Hypothalamus (tissue), 51 donors: ENCODE measurements around the gene HS3ST6.
"Not testable (repeated sequence)": the region's sequence is repeated elsewhere in the genome, so short reads cannot be mapped to it uniquely, and the experiment has no call there.

Experiments
- DNase-seq, 51 donors: peaks; one replicate each; lab custom pipeline; 2025; lab: John Stamatoyannopoulos, UW

The HS3ST6 gene

DNA sequence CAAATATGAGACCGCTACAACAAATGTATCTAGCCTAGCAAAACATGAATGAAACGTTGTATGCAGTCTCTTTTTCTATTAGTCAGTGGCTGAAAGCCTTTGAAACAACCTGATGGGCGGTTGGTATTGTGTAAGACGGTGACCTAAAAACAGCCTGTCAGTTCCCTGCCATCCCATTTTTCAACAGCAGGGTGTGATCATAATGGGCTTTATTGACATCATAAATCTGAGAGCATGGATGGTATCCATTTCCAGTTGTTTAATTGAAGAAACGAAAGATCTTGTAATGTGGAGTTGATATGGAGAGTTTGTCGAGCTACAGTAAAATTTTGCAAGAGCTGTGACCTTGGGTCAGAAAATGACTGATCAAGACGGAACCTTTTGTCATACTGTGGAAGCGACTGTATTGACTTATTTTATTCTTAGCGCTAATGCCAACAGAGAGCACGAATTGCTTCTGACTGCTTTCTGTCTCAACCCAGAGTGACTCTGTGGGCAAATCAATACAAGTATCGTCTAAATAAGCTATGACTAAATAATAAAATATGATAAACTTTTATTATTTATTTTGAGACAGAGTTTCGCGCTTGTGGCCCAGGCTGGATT lies 34.0 kb downstream of the HS3ST6 start:
- no peak for DNase-seq

- not testable (repeated sequence) for DNase-seq
Observed at GRCh38 chr16:1881172-1881571, 37.0 kb downstream of the HS3ST6 start.

- no peak for DNase-seq
Observed at GRCh38 chr16:1879477-1879876, 38.7 kb downstream of the HS3ST6 start.

- no peak for DNase-seq
Observed at GRCh38 chr16:1878256-1878655, 40.0 kb downstream of the HS3ST6 start.

DNA sequence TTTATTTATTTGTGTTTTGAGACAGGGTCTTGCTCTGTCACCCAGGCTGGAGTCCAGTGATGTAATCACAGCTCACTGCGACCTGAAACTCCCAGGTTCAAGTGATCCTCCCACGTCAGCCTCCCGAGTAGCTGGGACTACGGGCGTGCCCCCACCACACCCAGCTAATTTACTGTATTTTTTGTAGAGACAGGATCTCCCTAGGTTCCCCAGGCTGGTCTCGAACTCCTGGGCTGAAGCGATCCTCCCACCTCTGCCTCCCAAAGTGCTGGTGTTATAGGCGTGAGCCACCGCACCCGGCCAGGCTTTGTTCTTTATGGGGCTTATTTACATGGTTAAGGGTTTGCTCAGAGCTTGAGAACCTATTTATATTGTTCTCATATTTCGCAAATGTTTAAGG lies 40.4 kb downstream of the HS3ST6 start:
- no peak for DNase-seq

- DNase-seq, result no peak
Observed at GRCh38 chr16:1877089-1877488, 41.1 kb downstream of the HS3ST6 start.

DNA sequence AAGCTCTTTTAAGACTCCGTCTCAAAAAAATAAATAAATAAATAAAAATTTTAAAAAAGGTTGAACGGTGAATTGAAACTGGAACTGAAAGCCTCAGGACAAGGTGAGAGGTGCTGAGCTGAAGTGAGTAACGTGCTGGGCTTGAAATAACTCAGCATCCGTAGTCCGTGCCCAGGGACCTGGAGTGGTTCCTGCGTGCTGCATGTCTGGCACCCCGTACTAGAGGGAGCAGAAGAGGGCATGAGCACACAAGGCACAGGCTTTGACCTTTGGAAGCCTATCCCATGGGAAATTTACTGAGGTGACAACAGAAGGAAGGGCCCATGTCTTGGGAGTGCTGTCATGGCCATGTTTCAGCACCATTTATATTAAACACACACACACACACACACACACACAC lies 41.7 kb downstream of the HS3ST6 start:
- no peak for DNase-seq

GRCh38 chr16:1876066-1876465 lies 42.1 kb downstream of the HS3ST6 start:
- DNase-seq, result not testable (repeated sequence)

GRCh38 chr16:1874854-1875253 lies 43.4 kb downstream of the HS3ST6 start:
- DNase-seq, result no peak

GRCh38 chr16:1871974-1872635 lies 46.1 kb downstream of the HS3ST6 start, which contains the start of gene MEIOB:
MEIOB (minus strand) TSS chr16:1872164; CDS start chr16:1868175, 3,989 bp downstream.
- DNase-seq, result peak in 9 of 51 donors; percentile 2 to 14 (median 5)

DNA sequence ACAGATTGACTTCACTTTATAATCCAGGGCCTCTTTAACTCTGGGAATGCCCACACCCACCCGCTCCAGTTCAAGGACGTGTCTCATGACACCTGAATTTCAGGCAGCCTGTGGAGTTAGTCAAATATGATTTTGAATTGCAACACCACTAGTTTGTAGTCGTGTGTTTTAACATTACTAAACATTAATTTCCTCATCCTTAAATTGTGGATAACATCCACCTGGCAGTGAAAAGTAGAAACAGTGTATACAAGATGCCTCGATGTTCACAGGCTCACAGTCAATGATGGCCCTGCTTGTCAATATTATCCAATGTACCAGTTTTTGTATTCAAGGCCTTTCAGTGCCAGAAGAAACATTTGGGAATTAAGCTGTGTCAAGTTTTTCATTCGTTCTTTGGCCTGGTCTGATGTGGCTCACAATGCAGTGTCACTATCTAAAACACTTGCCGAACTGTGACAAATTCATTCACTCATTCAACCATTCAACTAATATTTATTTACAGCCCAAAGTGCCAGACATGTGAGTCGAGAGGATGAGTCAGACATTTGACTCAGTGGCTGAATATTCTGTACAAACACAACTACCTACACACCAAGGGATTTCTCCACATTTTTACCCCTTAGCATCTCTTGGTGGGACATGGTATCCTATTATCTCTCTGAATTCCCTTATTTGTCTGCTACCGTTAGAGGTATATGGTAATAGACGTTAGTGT lies 47.7 kb downstream of the HS3ST6 start:
- peak in 1 of 51 donors; percentile 2 for DNase-seq

- DNase-seq, result no peak
Observed at GRCh38 chr16:1865902-1866690, 52.1 kb downstream of the HS3ST6 start.

GRCh38 chr16:1863681-1864460 lies 54.3 kb downstream of the HS3ST6 start:
- DNase-seq, result peak in 2 of 51 donors; percentile 0 to 17

DNA sequence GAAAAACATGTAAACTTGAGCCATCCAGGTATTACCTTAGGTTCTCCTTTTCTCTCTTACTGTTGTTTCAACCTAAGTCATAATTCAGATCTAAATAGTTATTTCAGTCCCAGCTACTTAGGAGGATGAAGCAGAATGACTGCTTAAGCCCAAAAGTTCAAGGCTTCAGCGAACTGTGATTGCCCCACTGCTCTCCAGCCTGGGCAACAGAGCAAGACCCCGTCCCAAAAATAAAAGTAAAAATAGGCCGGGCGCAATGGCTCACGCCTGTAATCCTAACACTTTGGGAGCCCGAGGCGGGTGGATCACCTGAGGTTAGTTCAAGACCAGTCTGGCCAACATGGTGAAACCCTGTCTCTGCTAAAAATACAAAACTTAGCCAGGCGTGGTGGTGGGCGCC lies 55.8 kb downstream of the HS3ST6 start:
- DNase-seq, result no peak

GRCh38 chr16:1861730-1862129 lies 56.5 kb downstream of the HS3ST6 start:
- no peak for DNase-seq
